Activated T-cell treated with anti-CD3 and anti-CD28 coated beads, Interleukin-2, amount 50 U/mL, for 4 hours (primary cell): ENCODE results near the gene SPTB. TPM values are rescaled to one million over a fixed set of nuclear protein-coding genes. Genes with fewer than 3 reads are reported as not detected.

Experiments
- total RNA-seq, 3 donors: library from RNA; stranded (reverse); gene quantifications; one replicate each; pipeline ENCODE4 v1.2.1, GENCODE V29; 2021

Gene SPTB
- total RNA-seq, 3 donors from 2014 or later, result 0.08 to 0.20 (median 0.08) TPM

Other genes starting within 250 kb of the SPTB start
- gene PLEKHG3, start 175.5 kb downstream of the SPTB start, total RNA-seq, result 1 to 10 TPM; 1.1 to 6.7 (median 3.7) TPM
- 10 to 100 TPM; 48.3 to 55.8 (median 49.3) TPM for gene CHURC1, start 34.5 kb upstream of the SPTB start, total RNA-seq
- gene GPX2, start 62.8 kb upstream of the SPTB start, total RNA-seq, result under 1 TPM in 1 of 3 donors, not detected in 2; 0.22 TPM
- gene RAB15, start 92.4 kb upstream of the SPTB start, total RNA-seq, result 1 to 10 TPM; 2.7 to 3.7 (median 3.5) TPM
- 10 to 100 TPM in 2 of 3 donors, 1 to 10 TPM in 1; 9.4 to 11.7 (median 10.9) TPM for gene FNTB, start 107.0 kb upstream of the SPTB start, total RNA-seq
- 100 to 1,000 TPM; 134 to 151 (median 143) TPM for gene MAX, start 222.6 kb upstream of the SPTB start, total RNA-seq